ENCODE measurements around the gene POLR1E. TPM values are rescaled to one million over a fixed set of nuclear protein-coding genes. Genes with fewer than 3 reads are reported as not detected.

POLR1E gene
- total and polyA plus RNA-seq, 5 donors from 2014 or later = 11.2 to 26.9 (median 13.9) TPM

- Histone ChIP-seq H3K36me3 (ENCODE audit: control insufficient read depth, insufficient read depth, low read length) (peaks cover 31% of the 10 kb centered on the region), H3K4me3 (ENCODE audit: low read depth, low read length) (no peak overlapping the region), H3K27me3 (ENCODE audit: control insufficient read depth, insufficient read depth, low read length) (no peaks in the 10 kb centered on the region), H3K4me1 (ENCODE audit: control insufficient read depth, insufficient read depth, low read length, poor library complexity, severe bottlenecking) (no peaks in the 10 kb centered on the region), H3K27ac (ENCODE audit: insufficient read depth, low read length, poor library complexity, severe bottlenecking) (no peak overlapping the region), H3K9me3 (ENCODE audit: control insufficient read depth in 2 of 2, low read length in 2 of 2) (no peaks in the 10 kb centered on the region)
- no peaks in the 10 kb centered on the region for H3K27me3 Mint-ChIP-seq
- H3K4me3 Mint-ChIP-seq = no peak overlapping the region
- peak overlapping the region in 1 of 3 donors; percentile 36 for H3K27ac Mint-ChIP-seq
- H3K9me3 Mint-ChIP-seq = no peaks in the 10 kb centered on the region
- H3K36me3 Mint-ChIP-seq = peaks cover 23% of the 10 kb centered on the region
- no peak for DNase-seq
- peaks cover 7 to 17% (median 11%) of the 10 kb centered on the region in 4 donors for H3K4me1 Mint-ChIP-seq
- ATAC-seq (ENCODE audit: low read depth in 2 of 2) = no peak
Measured at GRCh38 chr9:37443566-37443965, 42.2 kb upstream of the POLR1E start.

- H3K36me3 Mint-ChIP-seq = peaks cover 18% of the 10 kb centered on the region
- H3K4me3 Mint-ChIP-seq = no peak overlapping the region
- DNase-seq (no peak), ATAC-seq (ENCODE audit: low read depth in 2 of 2) (no peak)
- H3K9me3 Mint-ChIP-seq = no peaks in the 10 kb centered on the region
- H3K27me3 Mint-ChIP-seq = no peaks in the 10 kb centered on the region
- peaks cover 25% of the 10 kb centered on the region for H3K36me3 ChIP-seq (ENCODE audit: control insufficient read depth, insufficient read depth, low read length)
- H3K9me3 ChIP-seq (ENCODE audit: control insufficient read depth in 2 of 2, low read length in 2 of 2) = no peaks in the 10 kb centered on the region
- H3K27ac Mint-ChIP-seq = peak overlapping the region in 2 of 3 donors; percentile 15 to 60
- no peaks in the 10 kb centered on the region for H3K4me1 ChIP-seq (ENCODE audit: control insufficient read depth, insufficient read depth, low read length, poor library complexity, severe bottlenecking)
- H3K4me3 ChIP-seq (ENCODE audit: low read depth, low read length) = no peak overlapping the region
- peaks cover 4 to 14% (median 9%) of the 10 kb centered on the region in 4 donors for H3K4me1 Mint-ChIP-seq
- no peaks in the 10 kb centered on the region for H3K27me3 ChIP-seq (ENCODE audit: control insufficient read depth, insufficient read depth, low read length)
- H3K27ac ChIP-seq (ENCODE audit: insufficient read depth, low read length, poor library complexity, severe bottlenecking) = no peak overlapping the region
Measured at GRCh38 chr9:37444890-37445289, 40.9 kb upstream of the POLR1E start.

- H3K4me3 ChIP-seq (ENCODE audit: low read depth, low read length) = no peak overlapping the region
- no peaks in the 10 kb centered on the region for H3K9me3 ChIP-seq (ENCODE audit: control insufficient read depth in 2 of 2, low read length in 2 of 2)
- Mint-ChIP-seq H3K4me1 (peaks cover 5 to 13% (median 9%) of the 10 kb centered on the region in 4 donors), H3K27me3 (no peaks in the 10 kb centered on the region), H3K4me3 (no peak overlapping the region), H3K36me3 (peaks cover 23% of the 10 kb centered on the region), H3K27ac (no peak overlapping the region), H3K9me3 (no peaks in the 10 kb centered on the region)
- H3K36me3 ChIP-seq (ENCODE audit: control insufficient read depth, insufficient read depth, low read length) = peaks cover 20% of the 10 kb centered on the region
- H3K27me3 ChIP-seq (ENCODE audit: control insufficient read depth, insufficient read depth, low read length) = no peaks in the 10 kb centered on the region
- ATAC-seq (ENCODE audit: low read depth in 2 of 2) (no peak), DNase-seq (no peak)
- no peaks in the 10 kb centered on the region for H3K4me1 ChIP-seq (ENCODE audit: control insufficient read depth, insufficient read depth, low read length, poor library complexity, severe bottlenecking)
- H3K27ac ChIP-seq (ENCODE audit: insufficient read depth, low read length, poor library complexity, severe bottlenecking) = no peak overlapping the region
Measured at GRCh38 chr9:37445832-37446231, 39.9 kb upstream of the POLR1E start.

GRCh38 chr9:37446401-37446800 is 39.3 kb upstream of the POLR1E start:
- no peaks in the 10 kb centered on the region for H3K27me3 Mint-ChIP-seq

GRCh38 chr9:37447111-37447510 is 38.6 kb upstream of the POLR1E start:
- H3K9me3 ChIP-seq (ENCODE audit: control insufficient read depth in 2 of 2, low read length in 2 of 2) = no peaks in the 10 kb centered on the region
- peaks cover 7% of the 10 kb centered on the region for H3K36me3 ChIP-seq (ENCODE audit: control insufficient read depth, insufficient read depth, low read length)
- H3K27me3 Mint-ChIP-seq = no peaks in the 10 kb centered on the region
- peak overlapping the region in 1 of 3 donors; percentile 57 for H3K27ac Mint-ChIP-seq
- DNase-seq (no peak), ATAC-seq (ENCODE audit: low read depth in 2 of 2) (no peak)
- H3K27me3 ChIP-seq (ENCODE audit: control insufficient read depth, insufficient read depth, low read length) = no peaks in the 10 kb centered on the region
- no peak overlapping the region for H3K4me3 ChIP-seq (ENCODE audit: low read depth, low read length)
- peaks cover 5 to 19% (median 10%) of the 10 kb centered on the region in 4 donors for H3K4me1 Mint-ChIP-seq
- H3K4me1 ChIP-seq (ENCODE audit: control insufficient read depth, insufficient read depth, low read length, poor library complexity, severe bottlenecking) = no peaks in the 10 kb centered on the region
- H3K4me3 Mint-ChIP-seq = no peak overlapping the region
- no peak overlapping the region for H3K27ac ChIP-seq (ENCODE audit: insufficient read depth, low read length, poor library complexity, severe bottlenecking)
- H3K36me3 Mint-ChIP-seq = peaks cover 15% of the 10 kb centered on the region
- H3K9me3 Mint-ChIP-seq = no peaks in the 10 kb centered on the region

More at GRCh38 chr9:37446401-37446800, 39.3 kb upstream of the POLR1E start:
- DNase-seq = no peak
- Mint-ChIP-seq H3K36me3 (peaks cover 22% of the 10 kb centered on the region), H3K27ac (peak overlapping the region in 2 of 3 donors; percentile 57 to 69), H3K4me3 (no peak overlapping the region), H3K9me3 (no peaks in the 10 kb centered on the region), H3K4me1 (peaks cover 5 to 14% (median 9%) of the 10 kb centered on the region in 4 donors)
- Histone ChIP-seq H3K27me3 (ENCODE audit: control insufficient read depth, insufficient read depth, low read length) (no peaks in the 10 kb centered on the region), H3K4me1 (ENCODE audit: control insufficient read depth, insufficient read depth, low read length, poor library complexity, severe bottlenecking) (no peaks in the 10 kb centered on the region), H3K27ac (ENCODE audit: insufficient read depth, low read length, poor library complexity, severe bottlenecking) (no peak overlapping the region), H3K36me3 (ENCODE audit: control insufficient read depth, insufficient read depth, low read length) (peaks cover 14% of the 10 kb centered on the region), H3K9me3 (ENCODE audit: control insufficient read depth in 2 of 2, low read length in 2 of 2) (no peaks in the 10 kb centered on the region), H3K4me3 (ENCODE audit: low read depth, low read length) (no peak overlapping the region)
- no peak for ATAC-seq (ENCODE audit: low read depth in 2 of 2)

- Mint-ChIP-seq H3K9me3 (no peaks in the 10 kb centered on the region), H3K4me3 (no peak overlapping the region), H3K36me3 (peaks cover 16% of the 10 kb centered on the region), H3K27me3 (no peaks in the 10 kb centered on the region), H3K4me1 (peaks cover 16 to 40% (median 24%) of the 10 kb centered on the region in 4 donors), H3K27ac (no peak overlapping the region)
- Histone ChIP-seq H3K9me3 (ENCODE audit: control insufficient read depth in 2 of 2, low read length in 2 of 2) (no peaks in the 10 kb centered on the region), H3K27ac (ENCODE audit: insufficient read depth, low read length, poor library complexity, severe bottlenecking) (no peak overlapping the region), H3K36me3 (ENCODE audit: control insufficient read depth, insufficient read depth, low read length) (peaks cover 4% of the 10 kb centered on the region), H3K4me3 (ENCODE audit: low read depth, low read length) (no peak overlapping the region), H3K4me1 (ENCODE audit: control insufficient read depth, insufficient read depth, low read length, poor library complexity, severe bottlenecking) (no peaks in the 10 kb centered on the region), H3K27me3 (ENCODE audit: control insufficient read depth, insufficient read depth, low read length) (no peaks in the 10 kb centered on the region)
- no peak for ATAC-seq (ENCODE audit: low read depth in 2 of 2)
- no peak for DNase-seq
Measured at GRCh38 chr9:37449862-37450632, 35.7 kb upstream of the POLR1E start.

- no peak overlapping the region for H3K27ac ChIP-seq (ENCODE audit: insufficient read depth, low read length, poor library complexity, severe bottlenecking)
- H3K4me1 Mint-ChIP-seq = peaks cover 18 to 48% (median 27%) of the 10 kb centered on the region in 4 donors
Measured at GRCh38 chr9:37451628-37452027, 34.1 kb upstream of the POLR1E start.

GRCh38 chr9:37452611-37453010 is 33.1 kb upstream of the POLR1E start:
- H3K4me1 Mint-ChIP-seq = peaks cover 19 to 54% (median 34%) of the 10 kb centered on the region in 4 donors
- no peak for ATAC-seq (ENCODE audit: low read depth in 2 of 2)
- H3K27me3 Mint-ChIP-seq = no peaks in the 10 kb centered on the region
- no peak for DNase-seq
- Histone ChIP-seq H3K4me3 (ENCODE audit: low read depth, low read length) (no peak overlapping the region), H3K27ac (ENCODE audit: insufficient read depth, low read length, poor library complexity, severe bottlenecking) (no peak overlapping the region), H3K4me1 (ENCODE audit: control insufficient read depth, insufficient read depth, low read length, poor library complexity, severe bottlenecking) (no peaks in the 10 kb centered on the region), H3K27me3 (ENCODE audit: control insufficient read depth, insufficient read depth, low read length) (no peaks in the 10 kb centered on the region), H3K36me3 (ENCODE audit: control insufficient read depth, insufficient read depth, low read length) (peaks cover 4% of the 10 kb centered on the region), H3K9me3 (ENCODE audit: control insufficient read depth in 2 of 2, low read length in 2 of 2) (no peaks in the 10 kb centered on the region)
- H3K36me3 Mint-ChIP-seq = peaks cover 21% of the 10 kb centered on the region
- peak overlapping the region; percentile 0 to 72 (median 37) for H3K27ac Mint-ChIP-seq
- H3K9me3 Mint-ChIP-seq = no peaks in the 10 kb centered on the region
- no peak overlapping the region for H3K4me3 Mint-ChIP-seq

More at GRCh38 chr9:37451628-37452027, 34.1 kb upstream of the POLR1E start:
- DNase-seq (no peak), ATAC-seq (ENCODE audit: low read depth in 2 of 2) (no peak)
- Mint-ChIP-seq H3K36me3 (peaks cover 21% of the 10 kb centered on the region), H3K4me3 (no peak overlapping the region), H3K27ac (no peak overlapping the region), H3K27me3 (no peaks in the 10 kb centered on the region), H3K9me3 (no peaks in the 10 kb centered on the region)
- Histone ChIP-seq H3K4me1 (ENCODE audit: control insufficient read depth, insufficient read depth, low read length, poor library complexity, severe bottlenecking) (no peaks in the 10 kb centered on the region), H3K27me3 (ENCODE audit: control insufficient read depth, insufficient read depth, low read length) (no peaks in the 10 kb centered on the region), H3K9me3 (ENCODE audit: control insufficient read depth in 2 of 2, low read length in 2 of 2) (no peaks in the 10 kb centered on the region), H3K4me3 (ENCODE audit: low read depth, low read length) (no peak overlapping the region), H3K36me3 (ENCODE audit: control insufficient read depth, insufficient read depth, low read length) (peaks cover 4% of the 10 kb centered on the region)
